ENCODE measurements around the gene PPY. TPM values are rescaled to one million over a fixed set of nuclear protein-coding genes. Genes with fewer than 3 reads are reported as not detected.
"Not testable (repeated sequence)": the region's sequence is repeated elsewhere in the genome, so short reads cannot be mapped to it uniquely, and the experiment has no call there.

The PPY gene
- polyA plus RNA-seq, 3 donors = not detected

- intact Hi-C loops (cut with micrococcal nuclease); H3K4me3 Mint-ChIP-seq; H3K4me1 Mint-ChIP-seq; H3K36me3 Mint-ChIP-seq; DNase-seq; H3K27ac Mint-ChIP-seq; H3K27me3 ChIP-seq (ENCODE audit: control insufficient read depth in 2 of 2, insufficient read depth in 2 of 2, low read length in 2 of 2); H3K4me3 ChIP-seq (replicated peaks in 1 of 3; ENCODE audit: low read depth in 2 of 3, low read length in 3 of 3); H4K20me1 ChIP-seq (ENCODE audit: insufficient read depth, low read length); H3K79me2 ChIP-seq (ENCODE audit: insufficient read depth, low read length); H3K4me1 ChIP-seq (ENCODE audit: control insufficient read depth in 1 of 2, insufficient read depth in 2 of 2, low read length in 2 of 2); H3K9me3 ChIP-seq (replicated peaks in 1 of 2; ENCODE audit: control insufficient read depth in 1 of 2, insufficient read depth in 1 of 2, low read length in 2 of 2); H3K4me2 ChIP-seq (replicated peaks; ENCODE audit: extremely low read depth, low read length, poor library complexity, severe bottlenecking); H3K9ac ChIP-seq (ENCODE audit: insufficient read depth, low read length, poor library complexity, severe bottlenecking); H3K9me3 Mint-ChIP-seq; H3K36me3 ChIP-seq (replicated peaks in 1 of 2; ENCODE audit: control insufficient read depth in 1 of 2, insufficient read depth in 2 of 2, low read length in 2 of 2); H2AFZ ChIP-seq (ENCODE audit: insufficient read depth, low read depth, low read length, poor library complexity, severe bottlenecking); H3K27ac ChIP-seq (ENCODE audit: low read depth in 1 of 2, low read length in 2 of 2): not testable (repeated sequence)
- no CpG with 5 or more reads among the region's 2 CpGs for WGBS (ENCODE audit: insufficient coverage)
- H3K27me3 Mint-ChIP-seq (ENCODE audit: low read depth in 3 of 3) = peaks cover 8 to 22% (median 19%) of the 10 kb centered on the region in 3 donors
These were observed 29.2 kb upstream of the PPY start for GRCh38 chr17:43971436-43971835.

DNA sequence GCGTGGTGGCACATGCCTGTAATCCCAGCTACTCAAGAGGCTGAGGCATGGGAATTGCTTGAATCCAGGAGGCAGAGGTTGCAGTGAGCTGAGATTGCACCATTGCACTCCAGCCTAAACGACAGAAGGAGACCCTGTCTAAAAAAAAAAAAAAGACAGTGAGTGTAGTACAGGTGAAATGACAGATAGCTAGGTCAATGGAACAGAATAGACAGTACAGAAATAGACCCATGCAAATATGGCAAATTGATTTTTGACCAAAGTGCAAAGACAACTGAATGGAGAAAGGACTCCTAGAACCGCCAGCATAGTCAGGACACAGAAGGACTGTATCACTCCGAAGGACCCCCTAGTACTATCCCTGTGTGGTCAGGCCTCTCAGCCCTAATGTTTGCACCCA lies 28.1 kb upstream of the PPY start:
- Histone ChIP-seq H3K27ac (ENCODE audit: low read depth in 1 of 2, low read length in 2 of 2) (no peak overlapping the region), H4K20me1 (ENCODE audit: insufficient read depth, low read length) (no peaks in the 10 kb centered on the region), H3K4me3 (replicated peaks in 1 of 3; ENCODE audit: low read depth in 2 of 3, low read length in 3 of 3) (no peak overlapping the region), H3K36me3 (replicated peaks in 1 of 2; ENCODE audit: control insufficient read depth in 1 of 2, insufficient read depth in 2 of 2, low read length in 2 of 2) (no peaks in the 10 kb centered on the region), H3K27me3 (ENCODE audit: control insufficient read depth in 2 of 2, insufficient read depth in 2 of 2, low read length in 2 of 2) (peaks cover 0 to 2% of the 10 kb centered on the region in 2 donors), H3K4me1 (ENCODE audit: control insufficient read depth in 1 of 2, insufficient read depth in 2 of 2, low read length in 2 of 2) (no peaks in the 10 kb centered on the region), H3K79me2 (ENCODE audit: insufficient read depth, low read length) (no peaks in the 10 kb centered on the region), H3K9me3 (replicated peaks in 1 of 2; ENCODE audit: control insufficient read depth in 1 of 2, insufficient read depth in 1 of 2, low read length in 2 of 2) (no peaks in the 10 kb centered on the region), H2AFZ (ENCODE audit: insufficient read depth, low read depth, low read length, poor library complexity, severe bottlenecking) (no peak overlapping the region), H3K9ac (ENCODE audit: insufficient read depth, low read length, poor library complexity, severe bottlenecking) (no peak overlapping the region), H3K4me2 (replicated peaks; ENCODE audit: extremely low read depth, low read length, poor library complexity, severe bottlenecking) (no peak overlapping the region)
- 89% methylated on average over 2 of the region's 4 CpGs for WGBS (ENCODE audit: insufficient coverage)
- H3K27me3 Mint-ChIP-seq (ENCODE audit: low read depth in 3 of 3) = peaks cover 8 to 22% (median 19%) of the 10 kb centered on the region in 3 donors
- no peak overlapping the region for H3K27ac Mint-ChIP-seq
- no peaks in the 10 kb centered on the region for H3K9me3 Mint-ChIP-seq
- no peak for DNase-seq
- H3K36me3 Mint-ChIP-seq = no peaks in the 10 kb centered on the region
- no peaks in the 10 kb centered on the region for H3K4me1 Mint-ChIP-seq
- H3K4me3 Mint-ChIP-seq = no peak overlapping the region
- TF ChIP-seq, protein P1, sequence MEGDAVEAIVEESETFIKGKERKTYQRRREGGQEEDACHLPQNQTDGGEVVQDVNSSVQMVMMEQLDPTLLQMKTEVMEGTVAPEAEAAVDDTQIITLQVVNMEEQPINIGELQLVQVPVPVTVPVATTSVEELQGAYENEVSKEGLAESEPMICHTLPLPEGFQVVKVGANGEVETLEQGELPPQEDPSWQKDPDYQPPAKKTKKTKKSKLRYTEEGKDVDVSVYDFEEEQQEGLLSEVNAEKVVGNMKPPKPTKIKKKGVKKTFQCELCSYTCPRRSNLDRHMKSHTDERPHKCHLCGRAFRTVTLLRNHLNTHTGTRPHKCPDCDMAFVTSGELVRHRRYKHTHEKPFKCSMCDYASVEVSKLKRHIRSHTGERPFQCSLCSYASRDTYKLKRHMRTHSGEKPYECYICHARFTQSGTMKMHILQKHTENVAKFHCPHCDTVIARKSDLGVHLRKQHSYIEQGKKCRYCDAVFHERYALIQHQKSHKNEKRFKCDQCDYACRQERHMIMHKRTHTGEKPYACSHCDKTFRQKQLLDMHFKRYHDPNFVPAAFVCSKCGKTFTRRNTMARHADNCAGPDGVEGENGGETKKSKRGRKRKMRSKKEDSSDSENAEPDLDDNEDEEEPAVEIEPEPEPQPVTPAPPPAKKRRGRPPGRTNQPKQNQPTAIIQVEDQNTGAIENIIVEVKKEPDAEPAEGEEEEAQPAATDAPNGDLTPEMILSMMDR (IDR thresholded peaks at IDR 0.05) = no peak
- intact Hi-C loops (cut with micrococcal nuclease) = no loop called here
